NCI-H187 (cell line): ENCODE data around the gene POGK.
"Not testable (repeated sequence)": the region's sequence is repeated elsewhere in the genome, so short reads cannot be mapped to it uniquely, and the experiment has no call there.

Experiments used
- DNase-seq, 2 experiments: peaks; one replicate each; lab custom pipeline; 2025; lab: John Stamatoyannopoulos, UW

POGK gene

GRCh38 chr1:166857995-166858394, 18.7 kb downstream of the POGK start:
- no peak for DNase-seq

- DNase-seq = no peak
Observed at GRCh38 chr1:166858726-166859419, 19.6 kb downstream of the POGK start.

- DNase-seq = no peak
Observed at GRCh38 chr1:166859597-166859996, 20.3 kb downstream of the POGK start.

GRCh38 chr1:166865926-166866325, 26.7 kb downstream of the POGK start:
- DNase-seq = no peak

GRCh38 chr1:166868639-166869038, 29.4 kb downstream of the POGK start:
- DNase-seq = no peak

- no peak for DNase-seq
Observed at GRCh38 chr1:166869318-166870099, 30.2 kb downstream of the POGK start.

- DNase-seq = no peak
Observed at GRCh38 chr1:166870584-166870983, 31.3 kb downstream of the POGK start.

- no peak for DNase-seq
Observed at GRCh38 chr1:166874464-166874863, 35.2 kb downstream of the POGK start.

GRCh38 chr1:166875302-166875733, 36.0 kb downstream of the POGK start:
- DNase-seq = no peak

GRCh38 chr1:166875734-166876539, 36.7 kb downstream of the POGK start, which contains the start of gene TADA1:
Gene TADA1 (minus strand): TSS chr1:166876264. CDS start chr1:166876233, 31 bp downstream.
- DNase-seq = peak; percentile 99 to 100

- no peak for DNase-seq
Observed at GRCh38 chr1:166876540-166876838, 37.2 kb downstream of the POGK start.

- not testable (repeated sequence) for DNase-seq
Observed at GRCh38 chr1:166878173-166878917, 39.1 kb downstream of the POGK start.

- DNase-seq = no peak
Observed at GRCh38 chr1:166882893-166883292, 43.6 kb downstream of the POGK start.

- DNase-seq = peak; percentile 41 to 77
Observed at GRCh38 chr1:166884040-166884642, 44.9 kb downstream of the POGK start.

- DNase-seq = no peak
Observed at GRCh38 chr1:166884971-166885370, 45.7 kb downstream of the POGK start.

- DNase-seq = no peak
Observed at GRCh38 chr1:166888373-166889111, 49.3 kb downstream of the POGK start.

GRCh38 chr1:166889776-166890175, 50.5 kb downstream of the POGK start:
- DNase-seq = no peak

- no peak for DNase-seq
Observed at GRCh38 chr1:166895766-166896165, 56.5 kb downstream of the POGK start.

- no peak for DNase-seq
Observed at GRCh38 chr1:166899769-166900168, 60.5 kb downstream of the POGK start.

- DNase-seq = no peak
Observed at GRCh38 chr1:166900987-166901386, 61.7 kb downstream of the POGK start.

GRCh38 chr1:166902279-166902678, 63.0 kb downstream of the POGK start:
- no peak for DNase-seq
